Measurements from ENCODE around the gene UBR7. TPM values are rescaled to one million over a fixed set of nuclear protein-coding genes. Genes with fewer than 3 reads are reported as not detected.
"Not testable (repeated sequence)": the region's sequence is repeated elsewhere in the genome, so short reads cannot be mapped to it uniquely, and the experiment has no call there.

The UBR7 gene, protein sequence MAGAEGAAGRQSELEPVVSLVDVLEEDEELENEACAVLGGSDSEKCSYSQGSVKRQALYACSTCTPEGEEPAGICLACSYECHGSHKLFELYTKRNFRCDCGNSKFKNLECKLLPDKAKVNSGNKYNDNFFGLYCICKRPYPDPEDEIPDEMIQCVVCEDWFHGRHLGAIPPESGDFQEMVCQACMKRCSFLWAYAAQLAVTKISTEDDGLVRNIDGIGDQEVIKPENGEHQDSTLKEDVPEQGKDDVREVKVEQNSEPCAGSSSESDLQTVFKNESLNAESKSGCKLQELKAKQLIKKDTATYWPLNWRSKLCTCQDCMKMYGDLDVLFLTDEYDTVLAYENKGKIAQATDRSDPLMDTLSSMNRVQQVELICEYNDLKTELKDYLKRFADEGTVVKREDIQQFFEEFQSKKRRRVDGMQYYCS
- 39.9 and 40.5 TPM in 2 replicates for total RNA-seq

GRCh38 chr14:93206793-93207467, at the start of gene UBR7, which contains the start of gene GON7:
Gene UBR7 (plus strand): TSS chr14:93207256. CDS start chr14:93207292, 36 bp downstream.
Gene GON7 (minus strand): TSS chr14:93207065. CDS start chr14:93207037, 28 bp downstream.
- intact Hi-C loops (cut with micrococcal nuclease), result loop anchor here (1.0 to 2.0 kb wide), 4 partner anchors 23 to 413 kb away; partner anchors contain the start of genes BTBD7, GOLGA5, ITPK1 and MOAP1

DNA sequence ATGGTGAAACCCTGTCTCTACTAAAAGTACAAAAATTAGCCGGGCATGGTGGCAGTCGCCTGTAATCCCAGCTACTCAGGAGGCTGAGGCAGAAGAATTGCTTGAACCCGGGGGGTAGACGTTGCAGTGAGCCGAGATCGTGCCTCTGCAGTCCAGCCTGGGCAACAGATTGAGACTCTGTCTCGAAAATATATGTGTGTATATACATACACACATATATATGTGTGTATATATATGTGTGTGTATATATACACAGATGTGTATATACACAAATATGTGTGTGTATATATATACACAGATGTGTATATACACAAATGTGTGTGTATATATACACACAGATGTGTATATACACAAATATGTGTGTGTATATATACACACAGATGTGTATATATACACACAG, 48.7 kb upstream of the UBR7 start:
- intact Hi-C loops (cut with micrococcal nuclease), result not testable (repeated sequence)

GRCh38 chr14:93159625-93160352, 47.3 kb upstream of the UBR7 start:
- intact Hi-C loops (cut with micrococcal nuclease), result not testable (repeated sequence)

GRCh38 chr14:93160353-93160801, 46.7 kb upstream of the UBR7 start:
- intact Hi-C loops (cut with micrococcal nuclease), result no loop called here

DNA sequence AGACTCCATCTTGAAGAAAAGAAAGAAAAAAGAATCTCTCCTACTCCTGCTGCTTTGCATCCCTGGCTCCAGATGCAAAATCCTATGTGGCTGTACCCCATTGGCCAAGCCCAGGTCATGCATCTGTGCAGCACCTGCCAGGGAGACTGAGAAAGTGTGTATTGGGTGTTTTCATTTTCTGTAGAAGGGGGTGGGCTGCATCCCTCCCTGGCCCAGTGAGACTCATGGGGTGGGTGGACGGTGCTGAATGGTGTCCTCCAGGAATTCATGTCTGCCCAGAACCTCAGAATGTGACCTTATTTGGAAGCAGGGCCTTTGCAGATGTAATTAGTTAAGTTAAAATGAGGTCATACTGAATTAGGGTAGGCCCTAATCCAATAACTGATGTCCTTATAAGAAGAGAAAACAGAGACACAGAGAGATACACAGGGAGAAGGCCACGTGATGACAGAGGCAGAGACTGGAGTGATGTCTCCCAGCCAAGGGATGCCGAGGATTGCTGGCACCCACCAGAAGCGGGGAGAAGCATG, 45.6 kb upstream of the UBR7 start:
- intact Hi-C loops (cut with micrococcal nuclease), result no loop called here

DNA sequence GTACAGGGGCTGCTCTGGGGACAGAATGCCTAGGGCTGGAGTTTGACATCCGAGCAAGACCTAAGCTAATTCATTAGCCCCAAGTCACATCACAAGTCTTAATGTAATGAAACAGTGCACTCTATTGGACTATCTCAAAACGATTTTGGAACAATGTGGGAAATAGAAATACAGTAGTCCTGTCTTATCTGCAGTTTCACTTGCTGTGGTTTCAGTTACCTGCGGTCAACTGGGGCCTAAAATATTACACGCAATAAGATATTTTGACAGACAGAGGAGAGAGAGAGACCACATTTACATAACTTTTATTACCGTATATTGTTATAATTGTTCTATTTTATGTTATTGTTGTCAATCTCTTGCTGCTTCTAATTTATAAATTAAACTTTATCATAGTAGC, 43.5 kb upstream of the UBR7 start:
- intact Hi-C loops (cut with micrococcal nuclease), result no loop called here

DNA sequence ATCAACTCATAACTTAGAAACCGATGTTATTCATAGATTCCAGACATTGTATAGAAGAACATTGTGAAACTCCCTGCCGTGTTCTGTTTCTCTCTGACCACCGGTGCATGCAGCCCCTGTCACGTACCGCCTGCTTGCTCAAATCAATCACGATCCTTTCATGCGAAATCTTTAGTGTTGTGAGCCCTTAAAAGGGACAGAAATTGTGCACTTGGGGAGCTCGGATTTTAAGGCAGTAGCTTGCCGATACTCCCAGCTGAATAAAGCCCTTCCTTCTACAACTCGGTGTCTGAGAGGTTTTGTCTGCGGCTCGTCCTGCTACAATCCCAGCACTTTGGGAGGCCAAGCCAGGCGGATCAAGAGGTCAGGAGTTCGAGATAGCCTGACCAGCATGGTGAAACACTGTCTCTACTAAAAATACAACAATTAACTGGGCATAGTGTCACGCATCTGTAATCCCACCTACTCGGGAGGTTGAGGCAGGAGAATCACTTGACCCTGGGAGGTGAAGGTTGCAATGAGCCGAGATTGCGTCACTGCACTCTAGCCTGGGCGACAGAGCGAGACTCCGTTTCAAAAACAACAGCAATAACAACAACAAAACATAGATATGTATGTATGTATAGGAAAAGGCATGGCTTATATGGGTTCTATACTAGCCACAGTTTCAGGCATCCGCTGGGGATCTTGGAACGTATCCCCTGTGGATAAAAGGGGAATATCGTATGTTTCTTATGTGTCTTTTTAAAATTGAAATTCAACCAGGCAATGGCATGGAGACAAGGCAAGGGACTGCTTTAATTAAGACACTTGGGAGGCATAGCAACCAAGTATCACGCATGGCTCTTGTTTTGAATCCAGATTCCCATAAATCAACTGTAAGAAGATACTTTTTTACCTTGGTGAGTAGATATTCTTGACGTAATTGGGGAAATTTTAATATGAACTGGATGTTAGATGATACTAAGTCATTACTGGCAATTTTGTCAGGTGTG, 41.5 kb upstream of the UBR7 start:
- intact Hi-C loops (cut with micrococcal nuclease), result not testable (repeated sequence)

GRCh38 chr14:93168610-93169009, 38.4 kb upstream of the UBR7 start:
- intact Hi-C loops (cut with micrococcal nuclease), result not testable (repeated sequence)

GRCh38 chr14:93169619-93170018, 37.4 kb upstream of the UBR7 start:
- intact Hi-C loops (cut with micrococcal nuclease), result not testable (repeated sequence)

DNA sequence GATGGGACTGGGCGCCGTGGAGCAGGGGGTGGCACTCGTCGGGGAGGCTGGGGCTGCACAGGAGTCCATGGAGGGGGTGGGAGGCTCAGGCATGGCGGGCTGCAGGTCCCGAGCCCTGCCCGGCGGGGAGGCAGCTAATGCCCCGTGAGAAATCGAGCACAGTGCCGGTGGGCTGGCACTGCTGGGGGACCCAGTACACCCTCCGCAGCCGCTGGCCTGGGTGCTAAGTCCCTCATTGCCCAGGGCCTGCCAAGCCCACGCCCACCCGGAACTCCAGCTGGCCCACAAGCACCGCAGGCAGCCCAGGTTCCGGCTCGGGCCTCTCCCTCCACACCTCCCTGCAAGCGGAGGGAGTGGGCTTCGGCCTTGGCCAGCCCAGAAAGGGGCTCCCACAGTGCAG, 36.9 kb upstream of the UBR7 start:
- intact Hi-C loops (cut with micrococcal nuclease), result not testable (repeated sequence)

GRCh38 chr14:93171376-93171775, 35.7 kb upstream of the UBR7 start:
- intact Hi-C loops (cut with micrococcal nuclease), result no loop called here

DNA sequence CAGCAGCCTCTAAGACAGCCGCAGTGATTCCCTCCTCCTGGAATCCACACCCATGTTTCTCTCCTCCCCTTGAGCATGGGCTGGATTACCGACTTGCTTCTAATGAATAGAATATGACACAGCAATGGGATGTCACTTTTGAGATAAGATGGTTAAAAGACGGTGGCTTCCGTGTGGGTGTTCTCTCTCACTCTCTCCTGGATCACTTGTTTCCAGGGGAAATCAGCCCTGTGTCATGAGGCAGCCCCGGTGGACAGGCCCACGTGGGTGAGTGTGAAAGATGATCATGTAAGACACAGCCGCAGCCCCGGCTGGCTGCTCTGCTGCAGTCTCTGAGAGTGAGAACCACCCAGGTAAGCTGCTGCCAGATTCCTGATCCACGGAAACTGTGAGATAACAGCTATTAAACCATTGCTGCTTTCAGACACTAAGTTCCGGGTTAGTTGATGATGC, 33.1 kb upstream of the UBR7 start:
- intact Hi-C loops (cut with micrococcal nuclease), result no loop called here

DNA sequence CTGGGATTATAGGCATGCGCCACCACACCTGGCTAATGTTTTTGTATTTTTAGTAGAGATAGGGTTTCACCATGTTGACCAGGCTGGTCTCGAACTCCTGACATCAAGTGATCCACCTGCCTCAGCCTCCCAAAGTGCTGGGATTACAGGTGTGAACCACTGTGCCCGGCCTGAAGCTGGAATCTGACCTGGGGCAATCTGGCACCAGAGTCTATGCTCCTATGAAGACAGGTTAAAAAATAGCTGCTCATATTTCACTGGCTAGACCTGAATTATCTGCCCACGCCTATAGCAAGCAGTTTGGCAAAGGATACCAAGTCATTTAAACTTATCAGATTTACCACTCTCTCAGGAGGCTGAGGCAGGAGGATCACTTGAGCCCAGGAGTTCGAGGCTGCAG, 32.3 kb upstream of the UBR7 start:
- intact Hi-C loops (cut with micrococcal nuclease), result not testable (repeated sequence)

DNA sequence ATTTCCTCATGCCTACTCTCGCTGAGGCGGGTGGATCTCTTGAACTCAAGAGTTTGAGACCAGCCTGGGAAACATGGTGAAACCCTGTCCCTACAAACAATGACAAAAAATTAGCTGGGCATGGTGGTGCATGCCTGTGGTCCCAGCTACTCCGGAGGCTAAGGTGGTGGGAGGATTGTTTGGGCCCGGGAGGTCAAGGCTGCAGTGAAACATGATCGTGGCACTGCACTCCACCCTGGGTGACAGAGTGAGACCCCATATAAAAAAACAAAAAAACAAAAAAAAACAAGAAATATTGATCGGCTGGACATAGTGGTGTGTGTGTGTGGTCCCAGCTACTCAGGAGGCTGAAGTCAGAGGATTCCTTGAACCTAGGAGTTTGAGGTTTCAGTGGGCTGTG, 31.6 kb upstream of the UBR7 start:
- intact Hi-C loops (cut with micrococcal nuclease), result no loop called here

DNA sequence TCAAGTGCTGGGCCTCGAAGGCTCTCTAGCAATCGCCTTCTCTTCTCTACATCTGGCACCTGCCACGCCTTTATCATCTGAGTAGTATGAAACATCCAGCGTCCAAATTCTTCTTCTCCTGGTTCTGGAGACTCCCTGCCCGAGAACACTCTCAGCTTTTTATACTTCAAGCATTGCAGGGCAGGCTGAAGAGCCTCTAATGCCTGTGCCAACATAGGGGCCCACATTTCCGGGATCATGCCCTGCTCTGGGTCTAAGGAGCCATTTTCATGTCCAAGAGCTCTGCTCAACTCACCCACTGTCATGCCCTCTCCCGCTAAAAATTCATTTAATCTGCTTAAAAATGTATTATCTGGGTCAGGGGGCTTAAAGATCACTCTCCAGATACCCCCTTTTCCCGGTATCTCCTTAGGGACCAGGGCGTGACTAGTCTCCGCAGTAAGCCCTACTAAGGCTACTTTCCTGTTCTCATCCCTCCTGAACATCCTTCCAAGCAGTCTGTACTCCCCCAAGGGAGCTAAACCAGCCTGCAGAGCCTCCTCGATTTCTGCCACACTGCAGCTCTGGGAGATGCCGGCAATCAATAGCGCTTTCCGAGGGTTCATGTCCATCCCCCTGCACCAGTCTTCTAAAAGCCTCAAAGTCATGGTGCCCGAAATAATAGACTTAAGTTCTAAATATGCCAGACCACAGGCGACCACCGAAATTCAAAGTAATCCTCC, 23.3 kb upstream of the UBR7 start:
- intact Hi-C loops (cut with micrococcal nuclease), result loop anchor here (1.0 to 2.0 kb wide), 3 partner anchors 24 to 389 kb away; partner anchors contain the start of genes BTBD7, GOLGA5, GON7 and UBR7

DNA sequence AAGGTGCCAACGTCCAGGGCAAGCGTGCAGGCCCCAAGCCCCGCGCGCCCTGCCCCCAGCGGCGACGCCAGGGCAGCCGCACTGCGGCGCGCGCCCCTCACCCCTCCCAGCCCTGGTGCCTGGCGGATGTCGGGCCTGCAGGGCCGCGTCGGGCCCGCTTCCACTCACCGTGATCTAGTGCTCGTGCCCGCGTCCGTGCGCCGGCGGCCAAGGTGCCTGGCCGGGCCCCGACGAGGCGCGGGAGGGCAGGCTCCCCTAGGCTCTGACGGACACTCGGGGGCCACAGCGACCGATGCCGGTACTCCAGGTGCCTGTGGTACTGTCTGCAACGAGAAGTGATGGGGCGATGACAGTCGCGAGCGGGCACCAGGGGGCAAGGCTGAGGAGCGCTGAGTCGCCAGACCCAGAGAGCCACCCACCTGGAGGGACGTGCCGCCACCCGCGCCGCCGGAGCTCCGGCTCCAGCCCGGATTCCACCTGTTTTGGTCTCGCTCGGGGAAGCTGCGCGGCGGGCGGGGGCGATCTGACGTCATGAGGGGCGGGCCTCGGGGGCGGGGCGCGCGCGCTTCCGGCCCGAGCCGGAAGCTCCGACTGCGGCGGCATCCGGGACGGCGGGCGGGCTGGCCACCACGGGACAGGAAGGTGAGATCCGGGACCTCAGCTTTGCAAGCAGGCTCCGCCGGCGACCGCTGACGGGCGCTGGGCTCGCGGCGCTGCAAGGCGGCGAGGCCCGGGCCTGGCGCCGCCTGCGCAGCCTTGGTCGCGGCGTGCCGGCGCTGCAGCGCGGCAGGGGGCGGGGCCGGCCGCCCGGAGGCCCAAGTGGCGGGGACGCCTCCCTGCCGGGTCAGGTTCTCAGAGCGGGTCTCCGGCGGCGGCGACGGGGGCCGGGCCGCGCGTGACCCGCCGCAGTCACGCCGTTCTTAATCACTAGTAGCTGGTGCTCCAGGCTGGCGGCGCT, 22.4 kb upstream of the UBR7 start, which contains the start of the genes LYSET and MOAP1:
Gene LYSET (plus strand): TSS at position 927 of the 958 bp plus-strand sequence. CDS start 89 bp downstream, outside the sequence.
Gene MOAP1 (minus strand): TSS at position 507 of the 958 bp plus-strand sequence. CDS start 655 bp downstream, outside the sequence.
- intact Hi-C loops (cut with micrococcal nuclease), result loop anchor here (1.0 to 2.0 kb wide), 4 partner anchors 23 to 390 kb away; partner anchors contain the start of genes BTBD7, GOLGA5, GON7 and ITPK1

- intact Hi-C loops (cut with micrococcal nuclease), result loop anchor here (1.0 to 2.0 kb wide), 2 partner anchors 70 to 391 kb away; partner anchors contain the start of genes GOLGA5 and ITPK1
These were observed 21.7 kb upstream of the UBR7 start for GRCh38 chr14:93185349-93185720.

DNA sequence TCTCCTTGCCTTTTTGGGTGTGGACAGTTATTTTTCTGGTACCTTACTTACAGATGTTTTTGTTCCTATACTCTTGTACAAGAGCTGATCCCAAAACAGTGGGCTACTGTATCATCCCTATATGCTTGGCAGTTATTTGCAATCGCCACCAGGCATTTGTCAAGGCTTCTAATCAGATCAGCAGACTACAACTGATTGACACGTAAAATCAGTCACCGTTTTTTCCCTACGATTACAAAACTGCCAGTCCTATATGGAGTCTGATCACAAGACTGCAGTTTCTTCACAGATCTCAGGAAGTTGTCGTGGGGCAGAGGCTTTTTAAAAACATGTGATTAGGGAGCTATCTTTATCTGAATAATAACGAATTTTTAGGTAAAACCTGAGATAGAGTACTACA, 20.6 kb upstream of the UBR7 start:
- intact Hi-C loops (cut with micrococcal nuclease), result no loop called here
